HG02763 (cell line): ENCODE measurements around the gene DYSF.

ENCODE experiments used
- ATAC-seq: cut with Tn5 transposase; IDR thresholded peaks from one replicate; pipeline ENCODE4 v1.9.1; 2021; ENCODE audit warnings: mild to moderate bottlenecking, moderate library complexity; ENCODE audit not compliant: unreplicated experiment

Gene DYSF

DNA sequence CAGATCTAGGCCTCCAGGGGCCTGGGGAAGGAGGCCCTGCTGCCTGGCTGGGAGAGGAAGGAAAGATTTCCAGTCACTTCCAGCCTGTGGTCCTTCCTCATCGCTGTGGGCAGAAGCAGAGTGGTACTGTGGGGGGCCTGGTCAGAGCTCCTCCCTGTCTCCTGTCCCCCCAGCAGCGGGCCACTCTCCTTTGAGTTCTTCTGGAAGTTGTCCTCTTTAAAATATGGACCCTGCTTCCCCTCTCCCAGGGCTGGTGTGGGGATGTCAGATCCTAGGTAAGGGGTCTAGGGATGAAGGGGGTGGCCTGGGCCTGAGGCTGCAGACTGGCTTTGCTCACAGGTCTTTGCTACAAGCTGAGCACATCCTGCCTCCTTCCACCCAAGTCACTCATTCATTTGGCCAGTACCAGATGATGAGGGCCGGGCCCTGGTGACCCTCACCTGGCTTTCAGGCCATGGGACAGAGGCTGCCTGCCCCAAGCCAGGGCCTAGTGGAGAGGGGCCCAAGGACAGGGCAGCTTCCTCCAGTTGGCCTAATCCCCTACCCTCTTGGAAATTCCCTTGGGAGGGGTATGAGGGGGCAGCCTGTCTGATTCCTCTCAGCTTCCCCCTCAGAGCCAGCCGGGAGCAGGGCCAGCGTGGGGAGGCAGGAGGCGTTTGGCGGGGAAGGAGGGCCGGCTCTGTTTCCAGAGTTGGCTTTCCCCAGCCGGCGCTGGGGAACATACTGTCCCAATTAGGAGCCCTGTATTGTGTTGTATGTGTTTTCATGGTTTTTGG is 231.9 kb downstream of the DYSF start:
- no peak for ATAC-seq

DNA sequence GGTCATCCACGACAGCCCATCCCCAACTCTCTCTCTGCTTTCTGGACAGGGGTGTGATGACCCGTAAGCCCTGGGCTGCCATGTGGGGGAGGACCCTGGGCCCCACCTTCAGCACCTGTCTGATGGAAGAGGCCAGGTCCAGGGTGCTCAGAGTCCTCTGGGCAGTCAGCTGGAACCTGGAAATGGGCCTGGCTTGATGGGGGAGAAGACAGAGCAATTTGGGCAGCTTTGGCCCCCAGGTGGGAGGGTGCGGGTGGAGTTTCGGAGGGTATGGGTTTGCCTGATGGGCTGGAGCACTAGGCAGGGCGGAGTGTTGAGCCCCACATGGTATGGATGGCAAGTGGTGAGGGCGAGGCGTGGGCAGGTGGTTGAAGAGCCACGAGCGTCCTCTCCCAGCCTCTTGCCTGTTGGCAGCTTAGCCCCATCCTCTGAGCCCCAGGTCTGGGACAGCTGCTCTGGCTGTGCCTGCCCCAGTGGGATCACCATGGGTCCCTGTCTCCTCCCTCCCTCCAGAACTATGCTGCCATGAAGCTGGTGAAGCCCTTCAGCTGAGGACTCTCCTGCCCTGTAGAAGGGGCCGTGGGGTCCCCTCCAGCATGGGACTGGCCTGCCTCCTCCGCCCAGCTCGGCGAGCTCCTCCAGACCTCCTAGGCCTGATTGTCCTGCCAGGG is 232.7 kb downstream of the DYSF start:
- no peak for ATAC-seq

DNA sequence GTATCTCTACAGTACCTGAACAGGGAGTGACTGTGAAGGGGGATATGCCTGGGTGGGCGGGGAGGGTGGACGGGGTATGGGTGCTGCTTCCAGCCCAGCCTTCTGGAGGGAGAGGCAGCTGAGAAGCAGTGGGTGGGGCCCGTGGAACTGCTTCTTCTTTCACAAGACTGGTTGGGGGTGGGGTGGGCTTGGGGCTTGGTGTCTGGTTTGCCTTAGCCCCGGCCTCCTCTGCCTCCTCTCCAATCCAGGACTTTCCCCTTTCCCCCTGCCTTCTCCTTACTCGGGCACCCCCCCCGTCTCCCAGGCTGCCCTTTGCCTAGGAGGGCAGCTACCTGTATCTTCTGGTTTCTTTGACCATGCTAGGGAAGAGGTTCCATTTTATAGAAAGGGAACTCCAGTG is 233.4 kb downstream of the DYSF start:
- no peak for ATAC-seq

DNA sequence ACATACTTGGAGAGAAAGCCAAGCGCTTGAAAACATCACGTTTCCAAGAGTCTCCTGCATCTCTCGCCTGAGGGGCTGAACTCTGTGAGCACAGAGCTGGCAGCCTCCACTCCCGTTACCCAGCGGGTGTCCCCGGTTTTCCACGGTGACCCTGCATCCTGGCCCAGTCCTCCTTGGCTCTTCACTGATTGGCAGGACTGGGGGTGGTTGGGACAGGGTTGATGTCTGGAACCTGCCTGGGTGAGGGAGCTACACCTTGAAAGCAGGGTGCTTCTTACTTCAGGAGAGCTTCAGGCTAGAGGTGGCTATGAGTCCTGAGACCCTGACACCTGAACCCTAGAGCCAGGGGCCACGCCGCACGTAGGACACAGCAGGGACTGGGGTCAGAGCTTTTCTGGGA is 234.1 kb downstream of the DYSF start:
- ATAC-seq, result no peak

DNA sequence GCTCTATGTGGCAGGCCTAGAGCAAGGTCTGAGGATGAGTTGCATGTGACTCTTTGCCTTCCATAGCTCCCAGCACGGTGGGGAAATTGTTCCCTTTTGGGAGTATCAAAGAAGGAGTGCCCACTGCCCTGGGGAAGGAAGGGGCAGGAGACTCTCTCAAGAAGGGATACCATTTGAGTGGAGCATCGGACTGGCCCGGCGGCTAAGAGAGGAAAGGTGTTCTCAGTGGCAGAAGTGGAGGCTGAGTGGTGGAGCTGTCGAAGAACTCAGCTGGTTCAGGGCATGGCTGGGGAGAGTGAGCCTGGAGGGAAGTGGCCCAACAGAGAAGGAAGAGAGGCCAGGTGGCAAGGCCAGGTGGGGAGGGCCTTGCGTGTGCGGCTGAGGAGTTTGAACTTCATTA is 235.2 kb downstream of the DYSF start:
- ATAC-seq, result no peak

DNA sequence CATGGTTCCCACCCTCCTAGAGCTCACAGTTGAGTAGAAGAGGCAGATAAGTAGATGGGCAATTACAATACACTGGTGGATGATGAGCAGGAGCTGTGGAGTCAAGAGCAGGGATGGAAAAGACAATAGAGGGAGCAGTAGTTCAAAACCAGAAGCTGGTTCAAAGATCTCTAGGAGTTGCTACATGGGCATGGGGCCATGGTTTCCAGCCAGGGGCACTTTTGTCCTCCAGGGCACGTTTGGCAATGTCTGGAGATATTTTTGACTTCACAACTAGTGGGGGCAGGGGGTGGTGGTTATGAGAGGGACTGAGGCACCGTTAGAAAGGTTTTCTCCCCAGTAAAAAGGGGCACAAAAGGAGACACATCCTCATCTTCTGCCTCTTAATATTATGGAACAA is 236.0 kb downstream of the DYSF start:
- ATAC-seq, result no peak

DNA sequence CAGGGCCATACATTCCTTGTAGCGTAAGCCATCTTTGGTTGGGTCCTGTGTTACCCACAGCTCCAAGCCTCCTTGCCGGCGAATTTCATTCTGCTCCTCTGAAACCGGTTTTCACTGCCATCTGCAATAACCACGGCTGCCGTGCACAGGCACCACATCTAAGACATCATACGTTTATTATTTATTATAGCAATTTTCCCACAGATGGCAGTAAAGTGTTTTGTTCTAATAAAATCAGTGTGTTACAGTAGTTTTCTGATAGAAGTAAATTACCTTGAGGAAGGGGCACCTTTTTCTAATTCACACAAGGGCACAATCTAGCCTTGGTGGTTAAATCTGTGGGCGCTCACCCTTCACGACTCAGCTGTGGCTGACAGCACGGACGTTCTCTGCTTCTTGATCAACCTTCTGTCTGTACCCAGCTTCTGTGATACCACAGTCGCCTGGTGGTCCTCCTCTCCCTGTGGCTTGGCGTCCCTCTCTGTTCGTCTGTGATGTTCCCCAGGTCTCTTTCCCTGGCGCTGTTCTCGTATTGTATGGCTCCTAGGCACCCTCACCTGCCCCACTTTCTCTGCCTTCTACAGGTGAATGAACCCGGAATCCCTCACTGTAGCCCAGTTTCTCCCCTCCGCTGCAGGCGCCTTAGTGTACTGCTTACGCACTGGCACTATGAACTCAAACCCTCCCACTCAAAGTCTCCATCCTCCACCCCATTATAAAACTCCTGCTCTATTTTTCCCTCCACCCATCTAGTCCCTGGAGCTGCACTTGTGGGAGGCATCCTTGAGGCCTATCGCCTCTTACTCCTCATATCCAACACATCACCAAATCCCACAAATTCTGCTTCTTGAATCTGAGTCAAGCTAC is 236.8 kb downstream of the DYSF start:
- no peak for ATAC-seq

DNA sequence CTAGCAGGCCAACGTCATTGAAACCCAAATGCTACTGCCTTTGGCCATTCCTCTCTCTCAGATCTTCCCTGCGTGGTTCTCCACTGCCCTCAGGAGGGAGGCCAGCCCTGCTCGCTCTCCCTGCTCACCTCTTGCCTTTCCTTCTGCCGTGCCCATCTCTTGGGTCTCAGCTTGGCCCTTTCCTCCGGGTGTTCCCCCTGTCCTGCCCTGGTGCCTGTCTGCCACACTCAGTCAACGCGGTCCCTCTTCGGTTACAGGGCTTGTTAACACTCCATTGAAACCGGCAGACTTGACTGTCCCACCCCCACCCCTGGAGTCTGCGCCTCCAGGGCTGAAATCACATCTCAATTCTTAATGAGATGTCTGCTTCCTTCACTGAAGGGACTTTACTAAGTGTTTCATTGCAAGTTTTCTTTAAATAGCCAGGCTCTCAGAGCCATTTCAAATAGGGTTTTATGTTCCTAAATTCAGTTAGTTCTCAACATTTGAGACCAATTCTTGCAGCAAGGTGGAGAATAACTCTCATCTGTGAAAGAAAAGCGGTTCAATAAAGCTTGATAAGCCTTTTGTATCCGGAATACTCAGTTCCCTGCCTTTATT is 237.6 kb downstream of the DYSF start:
- no peak for ATAC-seq

DNA sequence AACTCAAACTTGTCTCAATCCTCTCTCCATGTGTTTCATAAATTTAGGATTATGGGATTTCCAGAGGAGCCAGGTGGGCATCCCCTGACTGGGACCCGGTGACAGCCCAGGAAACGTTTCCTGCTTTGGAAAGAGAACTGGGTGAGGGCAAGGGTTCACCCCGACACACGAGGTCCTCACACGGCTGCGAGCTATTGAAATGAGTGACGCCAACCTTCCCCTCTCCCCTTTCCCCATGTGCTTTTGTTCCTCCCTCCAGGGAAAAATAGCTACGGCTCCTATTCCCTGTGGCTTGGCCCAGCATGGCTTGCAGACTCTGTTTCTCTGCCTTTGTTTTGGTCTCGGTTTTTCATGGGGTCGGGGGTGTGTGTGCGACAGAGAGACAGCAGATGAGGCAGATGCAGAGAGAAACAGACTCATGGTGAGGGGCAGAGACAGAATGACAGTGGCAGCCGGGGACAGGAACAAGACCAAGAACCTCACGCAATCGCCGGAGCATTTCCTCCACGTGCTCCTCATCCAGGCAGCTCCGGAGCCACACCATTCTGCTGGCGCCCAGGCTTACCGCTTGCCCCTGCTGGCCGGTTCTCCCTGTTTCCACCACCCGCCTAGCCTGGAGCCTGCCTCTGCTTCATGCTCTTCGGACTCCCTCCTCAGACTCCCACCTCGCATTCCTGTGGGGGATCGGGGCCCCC is 238.5 kb downstream of the DYSF start:
- ATAC-seq, result no peak

DNA sequence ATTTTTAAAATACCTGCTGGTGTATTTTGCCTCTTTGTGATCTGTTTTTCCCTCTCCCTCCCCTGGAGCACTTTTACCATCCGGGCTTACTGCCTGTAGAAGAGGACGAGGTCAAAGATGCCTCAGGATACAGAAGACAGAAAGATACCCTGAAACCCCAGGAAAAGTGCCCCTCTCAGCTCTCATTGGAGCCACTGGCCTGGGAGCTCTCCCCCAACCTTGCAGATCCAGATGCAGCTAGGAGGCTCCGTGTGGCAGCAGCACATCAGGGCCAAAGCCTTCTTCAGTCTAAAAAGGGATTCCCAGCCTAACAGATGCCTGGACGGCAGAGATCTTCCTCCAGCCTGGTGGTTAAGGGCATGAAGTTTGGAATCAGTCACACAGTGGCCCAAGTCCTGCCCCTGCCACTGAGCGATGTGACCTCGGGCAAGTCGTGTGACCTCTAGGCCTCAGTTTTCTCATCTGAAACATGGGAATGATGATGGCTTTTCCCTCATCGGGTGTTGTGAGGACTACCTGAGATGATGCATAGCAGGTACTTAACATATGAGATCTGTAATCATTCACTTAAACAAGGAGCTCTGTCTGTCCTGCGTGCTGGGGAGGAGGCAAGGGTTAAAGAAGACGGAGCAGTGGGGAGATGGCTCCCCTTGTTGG is 239.4 kb downstream of the DYSF start:
- ATAC-seq, result no peak

DNA sequence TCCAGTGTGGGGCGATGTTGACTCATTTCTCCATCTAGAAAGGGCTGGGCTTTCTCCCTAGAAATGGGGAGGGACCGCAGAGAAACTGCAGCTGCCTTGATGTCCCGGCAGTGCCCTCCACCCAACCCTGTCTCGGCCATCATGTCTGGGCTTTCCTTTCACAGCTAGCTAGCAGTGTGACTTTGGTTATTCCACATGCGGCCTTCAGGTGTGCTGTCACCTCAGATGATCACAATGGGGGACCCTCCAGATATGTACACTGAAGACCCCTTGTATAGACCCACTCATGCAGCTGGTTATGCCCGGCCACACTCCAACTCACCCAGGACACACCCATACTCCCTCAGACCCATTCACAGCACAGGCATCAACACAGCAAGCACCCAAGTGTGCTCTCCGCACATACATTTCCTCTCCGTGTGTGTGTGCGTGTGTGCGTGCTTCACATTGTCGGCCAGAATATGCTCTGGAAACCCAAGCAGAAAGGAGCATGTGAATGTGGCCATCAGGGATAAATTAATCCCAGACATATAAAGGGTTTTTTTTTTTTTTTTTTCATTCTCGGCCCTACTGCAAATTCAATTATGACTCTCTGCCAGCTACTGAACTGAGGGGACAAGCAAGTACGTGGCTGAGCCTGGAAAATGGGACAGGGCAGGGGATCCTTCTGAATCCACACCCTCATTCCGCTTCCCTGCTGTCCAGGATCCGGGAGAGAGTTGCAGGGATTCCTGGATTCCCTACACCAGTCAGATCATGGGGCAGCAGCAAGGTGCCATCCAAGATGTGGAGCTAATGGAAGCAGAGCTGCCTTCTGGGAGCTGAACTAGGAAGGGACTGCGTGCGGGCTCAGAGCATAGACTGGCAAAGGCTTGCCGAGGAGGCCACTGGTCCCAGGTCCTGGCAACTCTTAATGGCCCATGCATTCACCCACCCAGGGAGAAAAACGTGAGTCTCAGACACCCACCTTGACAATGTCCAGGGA is 240.2 kb downstream of the DYSF start:
- no peak for ATAC-seq

DNA sequence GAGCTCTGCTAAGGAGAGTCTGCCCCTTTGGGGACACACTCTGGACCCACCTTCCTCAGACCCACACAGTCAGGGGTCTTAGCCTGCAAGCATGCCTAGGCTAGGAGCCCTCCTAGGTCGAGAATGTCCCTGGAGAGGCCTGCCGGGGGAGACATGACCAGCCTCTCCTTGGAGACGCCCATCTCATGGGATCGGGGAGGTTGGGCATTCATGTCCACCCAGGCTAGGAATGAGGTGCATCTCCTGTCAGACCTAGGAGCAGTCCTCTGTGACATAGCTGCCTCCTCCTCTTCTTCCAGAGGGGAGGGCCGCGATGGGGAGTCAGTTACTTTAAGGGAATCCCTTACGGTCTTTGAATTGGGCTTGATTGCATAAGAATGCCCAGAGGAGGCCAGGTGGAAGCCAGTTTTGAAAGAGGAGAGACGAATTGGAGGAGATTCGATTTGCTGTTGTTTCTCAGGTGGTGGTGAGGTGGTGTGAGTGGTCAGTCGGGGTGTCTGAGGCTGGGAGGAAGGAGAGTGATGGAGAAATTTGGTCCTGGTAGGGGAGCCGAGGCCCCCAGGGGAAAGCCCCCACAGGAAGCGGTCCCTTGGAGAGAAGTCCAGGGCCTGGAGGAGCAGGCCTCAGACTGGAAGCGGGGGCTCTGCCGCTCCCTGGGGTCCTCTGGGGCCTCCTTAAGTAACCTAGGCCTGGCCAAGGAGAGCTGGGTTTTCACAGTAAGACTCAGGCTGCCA is 241.3 kb downstream of the DYSF start:
- no peak for ATAC-seq

DNA sequence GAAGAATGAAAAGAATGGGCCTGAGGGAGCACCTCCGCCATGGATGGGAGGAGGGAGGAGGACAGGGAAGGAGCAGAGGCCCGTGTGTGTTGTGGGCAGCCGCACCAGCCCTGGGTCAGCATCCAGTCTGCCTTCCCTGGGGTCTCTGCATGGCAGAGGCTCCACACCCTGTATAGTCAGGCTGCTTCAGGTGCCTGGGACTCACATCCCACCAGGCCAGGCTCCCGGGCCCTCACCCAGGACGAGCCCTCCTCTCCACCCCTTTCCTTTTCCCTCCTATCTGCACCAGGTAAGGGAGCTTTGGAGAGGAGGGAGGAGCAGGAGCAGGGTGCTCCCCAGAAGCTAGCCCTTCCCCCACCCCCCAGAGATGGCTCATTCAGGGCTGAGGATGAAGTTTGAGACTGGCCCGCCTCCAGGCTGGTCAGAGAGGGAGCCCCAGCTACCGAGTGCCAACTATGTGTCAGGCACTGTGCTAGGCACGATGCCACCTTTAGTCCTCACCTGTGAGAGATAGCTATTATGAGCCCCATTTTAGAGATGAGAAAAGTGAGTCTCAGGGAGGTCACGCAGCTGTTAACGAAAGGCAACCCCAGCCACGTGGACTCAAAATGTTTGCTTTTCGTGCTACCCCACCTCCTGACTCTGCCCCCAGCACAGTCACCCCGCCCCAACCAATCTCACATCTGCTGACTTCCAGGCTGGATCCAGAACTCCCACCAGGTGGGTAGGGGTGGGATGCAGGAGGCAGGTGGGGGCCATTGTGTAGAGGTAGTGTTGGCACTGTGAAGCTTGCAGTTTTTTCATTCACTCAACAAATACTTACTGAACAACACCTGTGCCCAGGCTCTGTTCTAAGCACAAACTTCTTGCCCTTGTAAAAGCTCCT is 242.1 kb downstream of the DYSF start:
- no peak for ATAC-seq

DNA sequence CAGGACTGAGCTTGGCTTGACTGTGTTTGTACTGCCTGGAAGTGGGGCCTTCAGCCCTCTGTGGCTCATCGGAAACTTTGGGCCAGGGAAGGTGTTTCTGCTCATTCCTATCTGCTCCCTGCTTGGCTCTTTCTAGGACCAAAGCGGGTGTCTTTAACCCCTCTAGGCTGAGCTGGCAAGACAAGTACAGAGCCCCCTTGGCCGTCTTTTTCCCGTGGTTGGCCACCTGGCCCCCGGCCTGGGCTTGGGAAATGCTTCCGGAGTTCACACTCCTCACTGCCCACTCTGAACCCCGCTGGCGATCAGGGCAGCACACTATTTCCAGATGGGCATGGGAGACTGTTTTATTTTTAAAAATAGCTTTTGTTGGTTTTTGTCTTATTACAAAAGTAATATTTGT is 243.0 kb downstream of the DYSF start:
- no peak for ATAC-seq

DNA sequence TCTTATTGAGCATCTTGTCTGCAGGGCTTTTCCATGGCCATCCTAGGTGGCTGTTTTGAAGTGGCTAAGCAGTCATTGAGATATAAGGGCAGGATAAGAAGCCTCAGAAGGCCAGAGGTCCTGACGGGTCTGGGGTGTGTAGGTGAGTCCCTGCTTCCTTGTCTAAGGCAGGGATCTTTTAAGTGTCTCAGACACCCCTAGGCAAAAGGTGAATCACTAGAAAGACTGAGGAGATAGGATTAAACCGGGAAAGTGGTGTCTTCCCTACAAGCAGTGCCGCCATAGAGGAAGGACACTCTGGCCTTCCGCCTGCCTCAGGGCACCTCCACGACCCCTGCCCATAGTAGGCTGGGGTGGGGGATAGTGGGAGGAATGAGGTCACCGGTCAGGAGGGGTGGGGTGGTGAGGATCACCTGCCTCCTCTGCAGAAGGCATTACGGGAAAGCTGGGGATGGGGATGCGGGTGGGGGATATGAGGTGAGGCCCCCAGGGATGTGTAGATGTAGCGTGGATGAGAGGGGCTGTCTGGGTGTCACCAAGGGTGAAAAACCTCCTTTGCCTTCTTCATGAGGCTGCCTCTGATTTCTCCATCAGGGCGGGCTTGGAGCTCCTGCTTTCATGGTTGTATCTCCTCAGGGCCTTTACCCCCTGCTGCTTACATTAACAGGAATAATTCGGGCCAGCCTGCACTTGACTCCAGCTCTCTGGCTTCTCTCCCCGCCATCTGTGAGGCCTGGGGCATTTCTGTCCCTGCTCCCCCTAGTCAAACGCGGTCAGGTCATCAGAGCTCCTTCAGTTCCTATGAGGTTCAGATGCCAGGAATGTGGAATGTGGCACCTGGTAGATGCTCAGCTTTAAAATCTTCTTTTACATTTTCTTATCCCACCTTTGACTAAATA is 244.0 kb downstream of the DYSF start:
- no peak for ATAC-seq

DNA sequence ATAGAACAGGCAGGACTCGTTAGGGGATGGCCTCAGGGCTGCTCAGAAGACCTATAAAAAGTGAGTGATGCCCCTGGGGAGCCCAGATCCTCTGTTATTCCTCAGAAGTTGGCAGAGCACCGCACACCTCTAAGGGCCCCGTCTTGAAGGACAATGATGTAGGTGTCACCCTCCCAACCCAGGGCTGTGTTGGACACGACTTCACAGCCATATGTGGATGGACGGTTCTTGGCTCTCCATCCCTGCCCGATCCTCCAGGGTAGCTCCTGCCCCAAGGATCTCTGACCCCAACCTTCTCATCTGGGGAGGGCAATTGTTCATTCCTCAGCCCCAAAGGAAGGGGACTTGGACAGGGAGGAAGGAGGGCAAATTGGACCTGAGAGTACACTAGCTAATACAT is 246.1 kb downstream of the DYSF start:
- ATAC-seq, result no peak
